Caco-2 (cell line): ENCODE measurements around the gene RNGTT. TPM values are rescaled to one million over a fixed set of nuclear protein-coding genes. Genes with fewer than 3 reads are reported as not detected.
A peak's percentile ranks its signal among the peaks of the same experiment; 100 is the strongest.

ENCODE experiments used
- BruUV-seq: library from RNA; stranded (reverse); fragments of 400-500 nt; replicated peaks from 2 replicates; lab custom pipeline; 2021; lab: Mats Ljungman, UMichigan
- CTCF ChIA-PET: fragments of 300-600 bp; sonication (Branson Sonifier 250); formaldehyde crosslinking; loops from one replicate; lab custom pipeline; 2022; ENCODE audit warnings: antibody characterized with exemption; lab: Charles Lee
- POLR2A ChIA-PET: fragments of 300-600 bp; sonication (Branson Sonifier 250); formaldehyde crosslinking; loops from one replicate; lab custom pipeline; 2022; ENCODE audit warnings: antibody characterized with exemption; lab: Charles Lee
- DNase-seq, 2 experiments: peaks; one replicate each; pipeline versions ENCODE4 v3.0.0 to v3.0.0-alpha.2; 2020 to 2022
- H3K27me3 ChIP-seq: replicated peaks from 2 replicates; pipeline ENCODE4 v1.6.0; 2011; ENCODE audit warnings: low read length; ENCODE audit not compliant: control insufficient read depth, insufficient read depth
- H3K36me3 ChIP-seq: 2 replicates; pipeline ENCODE4 v1.5.1; 2011; ENCODE audit warnings: low read length; ENCODE audit not compliant: control insufficient read depth, insufficient read depth
- H3K4me1 ChIP-seq: fragments of 250-450 bp; sonication (Bioruptor Pico); 2 replicates; pipeline ENCODE4 v1.5.1; 2020; ENCODE audit warnings: mild to moderate bottlenecking
- H3K4me3 ChIP-seq: 2 replicates; pipeline ENCODE4 v1.5.1; 2011; ENCODE audit warnings: low read depth, mild to moderate bottlenecking, control low read depth, low read length
- H3K9me3 ChIP-seq: fragments of 250-450 bp; sonication (Bioruptor Pico); 2 replicates; pipeline ENCODE4 v1.5.1; 2020; ENCODE audit warnings: mild to moderate bottlenecking, moderate library complexity
- H3K27ac Mint-ChIP-seq: one replicate; pipeline ENCODE4 v1.8.0; 2022; ENCODE audit warnings: mixed read lengths; ENCODE audit not compliant: unreplicated experiment
- H3K27me3 Mint-ChIP-seq: one replicate; pipeline ENCODE4 v1.8.0; 2022; ENCODE audit warnings: mixed read lengths; ENCODE audit not compliant: insufficient read depth, unreplicated experiment
- H3K36me3 Mint-ChIP-seq: one replicate; pipeline ENCODE4 v1.8.0; 2022; ENCODE audit warnings: mild to moderate bottlenecking, mixed read lengths; ENCODE audit not compliant: insufficient read depth, unreplicated experiment
- H3K4me1 Mint-ChIP-seq: one replicate; pipeline ENCODE4 v1.8.0; 2022; ENCODE audit warnings: low read depth, mixed read lengths; ENCODE audit not compliant: unreplicated experiment
- H3K4me3 Mint-ChIP-seq: one replicate; pipeline ENCODE4 v1.8.0; 2022; ENCODE audit warnings: mild to moderate bottlenecking, moderate library complexity, mixed read lengths; ENCODE audit not compliant: unreplicated experiment
- H3K9me3 Mint-ChIP-seq: one replicate; pipeline ENCODE4 v1.8.0; 2022; ENCODE audit warnings: mixed read lengths; ENCODE audit not compliant: unreplicated experiment
- CTCF ChIP-seq, 2 experiments: fragments of 200-600 bp in 1 of 2; IDR thresholded peaks; 1 replicate in 1 of 2; 2 replicates in 1 of 2; pipeline versions ENCODE4 v1.5.1 to v1.8.0; 2011 to 2022; ENCODE audit warnings: antibody characterized with exemption in 1 of 2, control low read depth in 1 of 2, inconsistent platforms in 1 of 2, low read depth in 1 of 2, low read length in 1 of 2, mild to moderate bottlenecking in 1 of 2, moderate library complexity in 1 of 2; ENCODE audit not compliant: insufficient read depth in 1 of 2, severe bottlenecking in 1 of 2, unreplicated experiment in 1 of 2
- intact Hi-C: fragments of 100-400 bp; cut with micrococcal nuclease; formaldehyde crosslinking; loops from one replicate; pipeline ENCODE4 v1.10.0; 2022; ENCODE audit not compliant: unreplicated experiment
- total RNA-seq: library from RNA; stranded (reverse); gene quantifications from 2 replicates; pipeline ENCODE4 v1.2.3, GENCODE V29; 2022

Gene RNGTT
- total RNA-seq, 1 experiment from 2014 or later: 17.7 TPM

GRCh38 chr6:88967891-88968290, 4.5 kb upstream of the RNGTT start:
- peaks cover 4% of the 10 kb centered on the region for H3K4me1 Mint-ChIP-seq
- H3K27me3 Mint-ChIP-seq: no peaks in the 10 kb centered on the region
- intact Hi-C loops: no loop called here
- DNase-seq: no peak
- no peak overlapping the region for H3K4me3 Mint-ChIP-seq
- no peak overlapping the region for H3K27ac Mint-ChIP-seq
- H3K36me3 Mint-ChIP-seq: peaks cover 14% of the 10 kb centered on the region
- Histone ChIP-seq H3K4me1 (peaks cover 6% of the 10 kb centered on the region; the same call in 1 of the 2 replicates), H3K27me3 (no peaks in the 10 kb centered on the region; the same call in 1 of the 2 replicates), H3K9me3 (peaks cover 20% of the 10 kb centered on the region), H3K36me3 (no peaks in the 10 kb centered on the region), H3K4me3 (no peak overlapping the region)
- CTCF ChIA-PET: no interaction called here
- peaks cover 22% of the 10 kb centered on the region for H3K9me3 Mint-ChIP-seq
- no peak for TF ChIP-seq CTCF (IDR thresholded peaks at IDR 0.05; ENCODE audit: insufficient read depth in 1 of 2, low read depth in 1 of 2, low read length in 1 of 2, severe bottlenecking in 1 of 2, unreplicated experiment in 1 of 2)
- BruUV-seq: no TSS peak
- POLR2A ChIA-PET: no interaction called here

GRCh38 chr6:88965691-88966090, 2.3 kb upstream of the RNGTT start:
- H3K4me1 Mint-ChIP-seq: peaks cover 4% of the 10 kb centered on the region
- H3K4me3 Mint-ChIP-seq: no peak overlapping the region
- ChIA-PET POLR2A (no interaction called here), CTCF (no interaction called here)
- Histone ChIP-seq H3K27me3 (no peaks in the 10 kb centered on the region; the same call in 1 of the 2 replicates), H3K9me3 (peaks cover 17% of the 10 kb centered on the region), H3K36me3 (no peaks in the 10 kb centered on the region), H3K4me1 (peaks cover 6% of the 10 kb centered on the region; the same call in 1 of the 2 replicates), H3K4me3 (no peak overlapping the region)
- TF ChIP-seq CTCF (IDR thresholded peaks at IDR 0.05; ENCODE audit: insufficient read depth in 1 of 2, low read depth in 1 of 2, low read length in 1 of 2, severe bottlenecking in 1 of 2, unreplicated experiment in 1 of 2): no peak
- no TSS peak for BruUV-seq
- H3K36me3 Mint-ChIP-seq: peaks cover 14% of the 10 kb centered on the region
- H3K9me3 Mint-ChIP-seq: peaks cover 12% of the 10 kb centered on the region
- no peak overlapping the region for H3K27ac Mint-ChIP-seq
- H3K27me3 Mint-ChIP-seq: no peaks in the 10 kb centered on the region
- intact Hi-C loops: no loop called here
- no peak for DNase-seq

GRCh38 chr6:88964509-88964908, 1.1 kb upstream of the RNGTT start:
- peak overlapping the region; percentile 92 for H3K27ac Mint-ChIP-seq
- peaks cover 4% of the 10 kb centered on the region for H3K4me1 Mint-ChIP-seq
- peak overlapping the region; percentile 85 for H3K4me3 Mint-ChIP-seq
- no peaks in the 10 kb centered on the region for H3K36me3 ChIP-seq
- intact Hi-C loops: no loop called here
- peaks cover 6% of the 10 kb centered on the region; the same call in 1 of the 2 replicates for H3K4me1 ChIP-seq
- ChIA-PET CTCF (no interaction called here), POLR2A (no interaction called here)
- peaks cover 9% of the 10 kb centered on the region for H3K9me3 Mint-ChIP-seq
- DNase-seq: no peak
- peak overlapping the region; percentile 71 for H3K4me3 ChIP-seq
- TF ChIP-seq CTCF (IDR thresholded peaks at IDR 0.05; ENCODE audit: insufficient read depth in 1 of 2, low read depth in 1 of 2, low read length in 1 of 2, severe bottlenecking in 1 of 2, unreplicated experiment in 1 of 2): no peak
- no peaks in the 10 kb centered on the region for H3K27me3 Mint-ChIP-seq
- no TSS peak for BruUV-seq
- no peaks in the 10 kb centered on the region; the same call in 1 of the 2 replicates for H3K27me3 ChIP-seq
- peaks cover 19% of the 10 kb centered on the region for H3K36me3 Mint-ChIP-seq
- peaks cover 17% of the 10 kb centered on the region for H3K9me3 ChIP-seq
